ENCODE data around the gene ORMDL3. TPM values are rescaled to one million over a fixed set of nuclear protein-coding genes. Genes with fewer than 3 reads are reported as not detected.
"Not testable (repeated sequence)": the region's sequence is repeated elsewhere in the genome, so short reads cannot be mapped to it uniquely, and the experiment has no call there.

ORMDL3 gene
- polyA plus RNA-seq, 10 donors: 38.9 to 51.5 (median 46.2) TPM

DNA sequence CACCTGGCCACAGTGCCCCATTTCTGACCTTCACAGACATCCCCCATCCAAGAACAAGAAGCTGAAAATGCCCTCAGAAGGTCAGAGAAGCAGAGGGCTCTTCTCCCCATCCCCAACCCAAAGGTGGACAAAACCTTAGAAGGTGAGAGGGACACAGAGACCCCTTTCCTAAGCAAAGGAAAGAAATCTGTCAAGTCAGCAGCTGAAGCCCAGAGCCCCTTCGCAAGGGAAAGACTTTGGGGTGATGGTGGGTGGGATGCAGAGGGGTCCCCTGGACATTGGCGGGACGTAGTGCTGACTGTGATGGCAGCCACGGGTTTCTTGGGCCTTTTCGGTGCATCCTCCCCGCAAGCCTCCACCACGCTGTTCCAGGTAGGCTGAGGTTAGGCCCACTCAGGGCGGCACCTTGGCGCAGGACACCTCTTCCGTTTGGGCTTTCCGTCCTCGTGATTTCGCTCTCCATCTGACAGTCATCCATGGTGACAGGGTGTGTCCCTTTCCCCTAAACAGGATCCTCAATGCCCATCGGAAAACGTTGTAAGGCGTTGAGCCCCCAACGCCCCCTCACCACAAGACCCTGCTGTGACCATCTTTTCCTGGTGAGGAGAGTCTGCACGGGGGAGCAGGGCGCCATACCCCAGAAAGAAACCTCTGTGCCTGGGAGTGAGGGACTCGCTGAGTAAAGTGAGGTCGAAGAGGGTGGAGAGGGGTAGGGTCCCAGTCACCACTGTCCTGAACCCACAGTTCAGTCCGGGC, 24.7 kb upstream of the ORMDL3 start:
- no peak for DNase-seq

DNA sequence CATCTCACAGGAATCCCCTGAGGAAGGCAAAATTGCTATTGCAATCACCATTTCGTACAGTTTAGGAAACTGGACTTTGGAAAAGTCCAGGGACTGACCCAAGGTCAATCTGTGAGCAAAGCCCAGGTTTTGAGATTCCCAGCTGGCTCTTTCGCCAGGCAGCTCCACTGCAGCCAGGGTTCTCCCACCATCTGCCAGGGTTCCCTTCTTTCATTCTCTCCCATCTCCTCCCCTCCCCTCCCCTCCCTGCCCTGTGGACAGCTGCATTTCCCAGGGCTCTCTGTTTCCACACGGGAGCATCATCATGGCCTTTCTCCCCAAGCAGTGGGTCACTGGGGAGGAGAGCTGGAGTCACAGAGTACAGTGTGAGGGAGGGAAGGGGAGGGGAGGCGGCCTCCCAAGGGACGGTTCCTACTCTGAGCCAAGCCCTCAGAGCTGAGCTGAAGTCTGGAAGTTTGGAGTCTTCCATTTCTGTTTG, 23.5 kb upstream of the ORMDL3 start:
- peak in 1 of 3 donors; percentile 40 for DNase-seq

DNA sequence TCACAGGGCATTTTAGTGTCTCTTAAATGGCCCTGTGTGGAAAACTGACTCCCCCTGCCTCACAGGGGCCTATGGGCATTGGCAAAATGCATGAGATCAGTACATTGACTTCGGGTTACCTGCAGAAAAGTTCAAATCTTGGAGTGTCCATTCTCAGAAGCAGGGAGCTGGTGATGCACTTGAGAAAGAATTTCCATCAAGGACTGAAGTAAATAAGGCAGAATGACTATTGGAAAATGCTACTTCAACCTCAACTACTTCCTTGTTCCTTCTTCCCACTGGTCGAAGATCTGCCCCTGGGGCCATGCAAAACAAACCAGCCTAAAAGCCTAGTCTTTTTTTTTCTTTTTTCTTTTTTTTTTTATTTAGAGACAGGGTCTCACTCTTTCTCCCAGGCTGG, 21.6 kb upstream of the ORMDL3 start:
- DNase-seq: no peak

DNA sequence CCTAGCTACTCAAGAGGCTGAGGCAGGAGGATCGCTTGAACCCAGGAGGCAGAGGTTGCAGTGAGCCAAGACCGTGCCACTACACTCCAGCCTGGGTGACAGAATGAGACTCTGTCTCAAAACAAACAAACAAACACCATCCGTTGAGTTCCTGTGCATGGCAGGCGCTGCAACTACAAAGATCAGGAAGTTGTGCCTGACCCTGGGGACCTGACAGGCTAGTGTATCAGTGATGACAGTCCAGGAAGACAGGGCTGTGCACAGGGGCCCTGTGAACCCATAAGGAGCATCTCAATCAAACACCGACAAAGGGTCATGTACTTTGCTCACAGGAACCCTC, 21.1 kb upstream of the ORMDL3 start:
- DNase-seq: not testable (repeated sequence)

DNA sequence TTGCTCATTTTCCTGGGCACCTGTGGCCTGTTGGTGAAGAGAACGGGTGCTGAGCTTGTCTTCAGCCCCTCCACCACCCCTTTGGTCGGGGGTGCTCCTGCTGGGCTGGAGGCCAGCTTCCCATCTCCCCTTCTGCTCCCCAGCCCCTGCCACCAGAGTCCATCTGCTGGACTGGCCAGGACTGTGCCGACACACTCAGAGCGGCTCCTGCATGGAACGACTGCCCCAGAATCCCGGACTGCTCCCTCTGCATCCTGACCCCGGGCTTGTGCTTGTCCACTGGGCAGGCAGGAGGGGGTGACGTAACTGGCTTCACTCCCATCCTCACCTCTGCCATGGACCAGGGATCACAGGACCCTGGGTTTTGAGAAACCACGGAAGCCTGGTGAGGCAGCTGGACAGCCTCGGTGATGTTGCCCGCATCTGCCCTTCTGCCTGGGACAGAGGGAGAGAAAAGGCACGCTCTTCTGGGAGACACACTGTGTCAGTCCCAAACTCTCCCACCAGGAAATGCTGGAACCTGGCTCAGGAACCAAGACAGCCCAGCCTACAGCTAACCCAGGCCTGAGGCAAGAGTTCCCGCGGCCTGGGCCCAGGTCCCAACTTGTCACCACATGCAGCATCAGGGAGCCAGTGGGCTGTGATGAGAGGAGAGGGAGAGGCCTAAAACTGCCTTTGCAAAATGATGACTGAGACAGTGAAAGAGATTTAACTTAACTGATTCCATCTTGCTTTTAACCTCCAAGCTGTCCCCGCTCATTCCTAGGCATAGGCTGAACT, 19.3 kb upstream of the ORMDL3 start:
- DNase-seq: no peak

DNA sequence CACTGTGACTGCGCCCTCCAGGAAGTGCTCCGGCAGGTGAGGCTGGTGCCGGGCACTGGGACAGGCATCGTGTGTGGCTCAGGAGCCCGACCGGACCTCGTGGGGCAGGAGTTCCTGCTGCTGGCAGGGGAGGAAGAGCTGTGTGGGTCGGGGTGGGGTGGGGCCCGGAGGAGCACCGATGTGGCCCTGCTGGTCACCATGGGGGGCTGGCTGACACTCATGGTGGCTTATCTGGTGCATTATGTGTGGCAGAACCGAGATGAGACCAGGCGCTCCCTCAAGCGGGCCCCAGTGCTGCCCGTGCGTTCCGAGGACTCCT, 17.0 kb upstream of the ORMDL3 start:
- DNase-seq: no peak

DNA sequence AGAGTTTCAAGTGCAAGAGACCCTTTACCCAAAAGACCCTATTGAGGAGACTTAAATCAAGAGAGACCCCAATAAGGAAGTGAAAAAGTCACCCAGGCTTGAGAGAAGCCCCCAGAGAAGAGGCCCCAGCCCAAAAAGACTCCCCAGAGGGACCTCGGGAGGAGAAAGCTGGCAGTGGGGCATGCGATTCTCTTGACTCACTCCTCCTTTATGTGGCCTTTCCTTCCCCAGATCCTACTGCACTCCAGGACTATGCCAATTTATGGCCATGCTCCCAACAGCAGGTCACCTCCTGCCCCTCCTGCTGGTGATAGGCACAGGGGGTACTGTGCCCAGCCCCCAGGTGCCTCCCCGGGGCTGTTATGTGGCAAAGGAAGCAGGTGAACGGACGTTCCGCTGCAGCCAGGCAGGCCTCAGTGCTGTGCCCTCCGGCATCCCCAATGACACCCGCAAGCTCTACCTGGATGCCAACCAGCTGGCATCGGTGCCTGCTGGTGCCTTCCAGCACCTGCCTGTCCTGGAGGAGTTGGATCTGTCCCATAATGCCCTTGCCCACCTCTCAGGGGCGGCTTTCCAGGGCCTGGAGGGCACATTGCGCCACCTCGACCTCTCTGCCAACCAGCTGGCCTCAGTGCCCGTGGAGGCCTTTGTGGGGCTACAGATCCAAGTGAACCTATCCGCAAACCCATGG, 16.4 kb upstream of the ORMDL3 start:
- DNase-seq: no peak

DNA sequence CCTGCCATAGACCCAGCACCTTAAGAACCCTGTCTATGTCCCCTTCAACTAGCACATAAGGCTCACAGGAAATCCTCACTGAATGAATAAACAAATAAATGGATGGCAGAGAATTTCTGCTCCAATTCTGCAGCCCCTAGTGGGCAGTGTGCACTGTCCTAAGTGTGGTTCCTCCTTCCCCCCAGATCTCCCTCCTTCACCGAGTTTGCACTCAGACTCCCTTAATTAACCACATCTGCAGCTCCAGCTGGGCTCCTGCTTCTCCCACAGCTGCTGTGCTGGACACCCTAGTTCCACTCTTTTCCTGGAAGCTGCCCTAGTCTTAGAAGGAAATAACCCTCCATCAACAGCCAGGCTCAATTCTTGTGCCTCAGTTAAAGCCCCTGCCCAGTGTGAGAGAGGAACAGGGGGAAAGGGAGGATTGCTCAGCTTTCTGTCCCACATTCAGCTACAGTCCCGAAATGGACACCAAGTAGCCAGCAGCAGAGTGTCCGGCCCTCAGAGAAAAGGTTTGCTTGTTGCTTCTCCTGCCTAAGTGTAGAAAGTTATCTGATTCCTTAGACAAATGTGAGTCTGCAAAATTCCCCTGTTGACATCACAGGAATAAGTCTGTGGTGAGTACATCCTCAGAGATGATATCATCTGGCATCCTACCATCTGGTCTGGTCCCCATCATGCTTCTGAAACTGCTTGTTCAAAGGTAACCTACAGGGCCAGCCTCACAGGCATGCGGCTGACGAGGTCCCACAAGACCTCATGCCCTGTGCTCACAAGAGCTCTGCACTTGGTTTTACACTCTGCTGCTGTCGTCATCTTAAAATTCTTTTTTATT, 12.4 kb upstream of the ORMDL3 start:
- peak; percentile 67 to 86 (median 69) for DNase-seq

DNA sequence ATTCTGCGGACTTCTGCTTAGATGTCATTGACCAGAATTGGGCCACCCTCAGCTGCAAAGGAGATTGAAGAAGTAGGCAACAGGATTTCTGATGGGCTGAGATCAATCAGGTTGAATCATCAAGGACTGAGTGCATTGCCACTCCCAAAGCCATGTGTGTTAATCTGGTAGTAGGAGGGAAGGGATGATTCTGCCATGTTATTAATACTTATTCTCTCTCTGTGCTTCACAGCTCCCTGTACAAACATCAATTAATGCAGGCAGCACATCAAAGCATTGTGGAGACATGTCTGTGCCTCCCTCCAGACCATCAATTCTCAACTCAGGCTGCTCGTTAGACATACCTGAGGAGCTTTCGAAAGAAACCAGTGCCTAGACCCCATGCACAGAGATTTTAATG, 11.7 kb upstream of the ORMDL3 start:
- DNase-seq: no peak

DNA sequence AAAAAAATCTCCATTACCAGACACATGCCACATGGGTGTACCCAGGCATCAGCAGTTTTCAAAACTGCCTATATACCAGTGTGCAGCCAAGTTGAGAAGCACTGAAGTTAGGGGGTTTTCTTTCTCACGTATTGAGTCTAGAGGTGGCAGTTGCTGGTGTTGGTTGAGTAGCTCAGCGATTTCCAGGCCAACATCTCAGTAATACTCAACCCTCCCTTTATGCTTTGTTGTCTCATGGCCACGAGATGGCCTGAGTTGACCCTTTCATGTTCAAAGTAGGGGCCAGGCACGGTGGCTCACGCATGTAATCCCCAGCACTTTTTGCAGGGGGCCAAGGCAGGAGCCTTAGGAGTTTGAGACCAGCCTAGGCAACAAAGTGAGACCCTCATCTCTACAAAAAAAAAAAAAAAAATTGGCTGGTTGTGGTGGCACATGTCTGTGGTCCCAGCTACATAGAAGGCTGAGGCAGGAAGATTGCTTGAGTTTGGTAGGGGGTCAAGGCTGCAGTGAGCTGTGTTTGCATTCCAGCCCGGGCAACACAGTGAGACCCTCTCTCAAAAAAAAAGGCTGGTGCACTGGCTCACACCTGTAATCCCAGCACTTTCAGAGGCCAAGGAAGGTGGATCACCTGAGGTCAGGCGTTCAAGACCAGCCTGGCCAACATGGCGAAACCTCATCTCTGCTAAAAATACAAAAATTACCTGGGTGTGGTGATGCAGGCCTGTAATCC, 10.9 kb upstream of the ORMDL3 start:
- no peak for DNase-seq

DNA sequence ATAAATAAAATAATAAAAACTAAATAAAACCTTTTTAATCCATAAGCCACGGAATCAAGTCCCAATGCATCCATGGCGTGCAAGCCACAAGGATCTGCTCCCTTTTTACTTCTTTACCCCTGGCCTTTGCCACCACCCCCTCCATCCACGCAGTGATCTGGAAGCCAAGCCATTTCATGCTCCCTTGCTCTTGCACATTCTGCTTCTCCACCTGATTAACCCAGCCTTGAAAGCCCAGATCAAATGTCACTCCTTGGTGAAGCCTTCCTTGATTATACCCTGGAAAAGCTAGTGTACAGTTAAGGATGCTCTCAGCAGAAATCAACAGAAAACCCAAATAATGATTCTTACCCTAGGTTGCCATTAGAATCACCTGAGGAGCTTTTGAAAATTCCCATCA, 10.0 kb upstream of the ORMDL3 start:
- DNase-seq: no peak

DNA sequence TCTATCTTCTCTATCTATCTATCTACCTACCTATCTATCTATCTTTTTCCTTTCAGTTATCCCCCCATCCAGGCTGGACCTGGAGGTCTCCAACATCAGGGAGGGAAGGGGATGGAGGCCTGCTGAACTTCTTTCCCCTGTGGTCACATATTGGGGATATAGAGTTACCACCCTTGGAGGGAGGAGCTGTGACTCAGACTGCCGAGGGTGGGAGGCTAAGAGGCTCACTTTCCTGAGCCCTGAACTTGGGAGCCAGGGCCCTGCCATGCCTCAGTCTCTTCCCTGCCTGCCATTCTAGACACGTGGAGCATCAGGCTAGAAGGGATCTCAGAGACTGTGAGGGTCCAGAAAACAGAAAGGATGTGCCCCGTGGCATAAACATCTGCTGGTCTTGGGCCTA, 8.5 kb upstream of the ORMDL3 start:
- DNase-seq: no peak

DNA sequence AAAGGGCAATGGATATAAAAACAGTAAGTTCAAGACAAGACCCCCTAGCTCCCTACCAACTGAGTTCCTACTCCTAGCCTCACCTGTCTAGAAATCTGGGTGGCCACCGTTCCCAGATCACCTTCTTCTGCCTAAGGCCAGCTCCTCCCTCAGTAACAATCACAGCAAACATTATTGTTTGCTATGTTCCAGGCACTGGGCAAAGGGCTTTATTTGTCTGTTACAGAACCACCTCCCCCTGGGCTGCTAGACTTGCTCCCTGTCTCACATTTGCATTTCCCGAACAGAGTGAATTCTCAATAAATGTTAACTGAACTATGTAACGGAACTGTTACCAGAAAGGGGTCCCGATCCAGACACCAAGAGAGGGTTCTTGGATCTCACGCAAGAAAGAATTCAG, 6.9 kb upstream of the ORMDL3 start:
- DNase-seq: no peak

DNA sequence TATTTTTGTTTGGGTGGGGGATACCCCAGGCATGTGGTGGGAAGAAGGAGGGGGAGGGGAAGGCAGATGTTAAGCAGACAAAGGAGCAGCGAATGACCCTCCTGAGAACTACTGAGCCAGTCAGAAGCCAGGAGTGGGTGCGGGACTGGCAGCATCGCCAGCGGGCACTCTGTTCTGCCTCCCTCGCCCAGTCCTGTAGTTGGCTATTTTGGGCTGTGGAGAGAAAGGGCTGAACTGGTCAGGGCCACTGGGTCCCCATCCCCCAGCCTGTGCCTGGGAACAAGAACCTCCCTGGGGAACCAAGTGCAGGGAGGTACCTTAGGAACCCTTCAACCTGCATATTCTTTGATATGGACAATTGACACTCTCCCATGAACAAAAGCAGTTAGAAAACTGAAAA, 6.5 kb upstream of the ORMDL3 start:
- no peak for DNase-seq

DNA sequence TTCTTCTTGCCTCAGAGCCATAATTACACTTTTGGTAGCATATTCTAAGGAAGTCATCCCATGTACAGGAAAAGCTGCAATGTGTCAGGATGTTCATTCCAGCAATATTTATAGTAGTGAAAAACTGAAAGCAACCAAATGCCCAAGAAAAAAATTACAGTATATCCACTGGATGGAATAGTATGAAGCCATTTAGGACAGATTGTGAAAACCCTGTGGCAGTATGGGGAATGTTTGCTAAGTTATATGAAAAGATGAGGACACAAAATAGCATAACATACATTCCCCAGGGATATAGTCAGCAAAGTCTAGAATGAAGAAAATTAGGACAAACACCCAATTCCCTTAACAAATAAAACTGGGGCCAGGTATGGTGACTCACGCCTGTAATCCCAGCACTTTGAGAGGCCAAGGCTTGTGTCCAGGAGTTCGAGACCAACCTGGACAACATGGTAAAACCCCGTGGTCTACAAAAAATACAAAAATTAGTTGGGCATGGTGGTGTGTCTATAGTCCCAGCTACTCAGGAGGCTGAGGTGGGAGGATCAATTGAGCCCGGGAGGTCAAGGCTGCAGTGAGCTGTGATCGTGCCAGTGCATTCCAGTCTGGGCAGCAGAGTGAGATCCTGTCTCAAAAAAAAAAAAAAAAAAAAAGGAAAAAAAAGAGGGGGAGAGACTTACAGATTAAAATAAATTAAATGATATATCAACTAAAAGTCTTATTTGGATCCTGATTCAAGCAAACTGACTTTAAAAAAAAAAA, 2.4 kb upstream of the ORMDL3 start:
- DNase-seq: peak in 1 of 3 donors; percentile 74

DNA sequence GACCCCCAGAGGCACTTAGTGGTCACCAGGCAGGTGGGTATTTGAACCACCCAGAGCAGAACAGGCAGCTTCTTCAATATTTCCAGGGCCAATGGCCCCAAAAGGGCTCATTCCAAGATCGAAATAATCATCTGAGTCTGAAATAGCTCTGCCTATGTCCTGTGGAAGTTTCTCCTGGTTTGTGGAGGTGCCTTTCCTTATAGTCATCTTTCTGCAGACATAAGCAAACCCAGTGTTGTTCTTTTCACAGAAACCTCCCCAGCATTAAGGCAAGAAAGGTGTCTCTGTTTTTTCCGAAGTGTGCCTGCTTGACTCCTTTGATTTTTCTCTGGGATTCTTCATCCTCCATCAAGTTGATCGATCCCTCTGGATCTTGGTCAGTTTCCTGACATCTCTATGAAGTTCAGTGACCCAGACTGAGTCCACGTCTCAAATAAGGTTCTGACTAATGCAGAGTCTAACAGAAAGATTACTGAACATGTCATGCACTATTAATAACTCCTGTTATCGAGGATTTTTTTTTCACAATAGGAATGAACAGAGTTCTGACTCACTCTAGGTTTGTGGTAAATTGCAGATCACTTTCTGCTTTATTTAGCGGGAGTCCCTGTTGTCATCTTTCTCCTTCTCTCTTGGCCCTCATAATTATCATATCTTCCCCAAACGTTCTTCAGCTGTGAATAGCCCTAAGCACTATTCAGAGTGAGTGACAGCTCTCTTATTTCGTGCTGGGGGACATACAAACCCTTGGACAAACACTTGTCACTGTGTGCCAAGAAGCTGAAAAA, 1.7 kb upstream of the ORMDL3 start:
- peak in 1 of 3 donors; percentile 91 for DNase-seq

DNA sequence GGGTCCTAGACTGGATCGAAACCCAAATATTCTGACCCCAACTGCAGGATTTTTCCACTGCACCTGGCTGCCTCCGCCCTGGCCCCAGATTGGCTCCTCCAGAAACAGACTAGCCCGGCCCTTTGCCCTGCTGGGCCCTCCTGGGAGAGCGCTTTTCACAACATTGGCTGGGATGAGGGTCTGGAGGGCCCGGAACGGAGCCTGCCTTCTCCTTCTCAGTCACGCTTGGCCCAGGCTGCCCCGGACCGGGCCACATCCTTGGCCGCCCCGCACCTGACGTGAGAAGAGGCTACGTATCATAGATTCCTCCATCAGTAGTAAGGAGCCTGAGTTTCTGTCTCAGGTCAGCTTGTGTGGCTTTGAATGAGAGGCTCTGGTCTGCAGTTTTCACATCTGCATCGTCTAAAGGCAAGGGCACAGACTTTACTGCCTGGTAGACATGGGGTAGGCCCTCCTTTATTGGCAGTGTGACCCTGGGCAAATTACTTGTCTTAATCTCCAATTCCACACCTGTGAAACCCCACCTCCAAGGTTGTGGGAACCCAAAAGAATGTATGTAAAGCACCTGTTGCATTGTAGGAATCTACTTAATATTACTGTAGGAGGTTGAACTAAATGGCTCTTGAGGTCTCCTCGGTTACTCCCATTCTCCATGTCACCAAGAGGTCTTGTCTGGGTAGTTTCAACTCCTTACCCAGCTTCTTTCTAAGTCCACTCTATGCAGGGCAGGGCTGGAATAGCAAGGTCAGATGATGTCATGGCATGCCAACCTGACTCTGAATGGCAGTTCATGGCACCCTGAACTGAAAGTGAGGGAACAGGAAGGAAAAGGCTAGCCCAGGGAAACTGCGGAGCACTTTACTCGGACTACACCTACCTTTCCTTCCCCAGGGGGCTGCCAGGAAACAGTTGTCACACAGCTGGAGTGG, 792 bp upstream of the ORMDL3 start:
- no peak for DNase-seq

DNA sequence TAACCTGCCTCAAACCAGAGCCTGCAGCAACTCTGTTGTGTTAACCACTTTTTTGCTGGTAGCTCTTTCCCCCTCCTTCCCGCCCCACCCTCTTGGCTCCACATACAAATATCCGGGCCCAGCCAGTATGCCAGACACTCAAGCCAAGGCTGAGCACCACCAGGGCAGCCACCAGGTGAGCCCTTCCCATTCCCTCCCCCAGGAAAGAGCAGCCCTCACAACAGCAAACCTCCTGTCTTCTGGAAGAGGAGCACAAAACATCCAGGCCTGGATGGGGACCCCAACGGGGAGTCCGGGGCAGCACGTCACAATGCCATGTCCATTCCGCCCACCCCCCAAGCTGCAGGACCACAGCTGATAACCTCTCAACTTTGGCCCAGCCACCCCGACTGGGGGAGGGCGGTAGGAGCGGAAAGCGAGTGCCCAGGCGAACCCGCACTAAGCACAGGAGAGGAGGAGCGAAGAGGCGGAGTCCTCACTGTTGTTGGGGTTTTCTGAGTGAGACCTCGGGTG, 757 bp downstream of the ORMDL3 start:
- DNase-seq: peak in 1 of 3 donors; percentile 42

Data from muscle of back (tissue), 11 donors.